Spleen (tissue), 11 donors: ENCODE results near the gene KLHDC8B. TPM values are rescaled to one million over a fixed set of nuclear protein-coding genes. Genes with fewer than 3 reads are reported as not detected.

ENCODE experiments used
- DNase-seq: peaks from one replicate; pipeline ENCODE4 v3.0.0-alpha.2; 2020
- H3K27ac ChIP-seq, 8 donors: fragments of 200-600 bp; sonication (generic) in 7 of 8; 1 replicate in 4 of 8; 2 replicates in 4 of 8; pipeline versions ENCODE4 v1.5.0 to v1.8.0; 2016 to 2021; ENCODE audit warnings: inconsistent platforms in 4 of 8, mild to moderate bottlenecking in 4 of 8, moderate library complexity in 1 of 8
- H3K27me3 ChIP-seq, 7 donors: fragments of 200-600 bp; sonication (generic) in 6 of 7; replicated peaks in 1 of 7; 1 replicate in 4 of 7; 2 replicates in 3 of 7; pipeline versions ENCODE4 v1.5.0 to v1.8.0; 2016 to 2021; ENCODE audit warnings: inconsistent platforms in 3 of 7, mild to moderate bottlenecking in 1 of 7
- H3K36me3 ChIP-seq, 6 donors: fragments of 200-600 bp; sonication (generic) in 5 of 6; 1 replicate in 4 of 6; 2 replicates in 2 of 6; pipeline versions ENCODE4 v1.5.0 to v1.8.0; 2016 to 2021; ENCODE audit warnings: inconsistent platforms in 2 of 6
- H3K4me1 ChIP-seq, 6 donors: fragments of 200-600 bp; sonication (generic) in 5 of 6; 1 replicate in 3 of 6; 2 replicates in 3 of 6; pipeline versions ENCODE4 v1.5.0 to v1.8.0; 2016 to 2021; ENCODE audit warnings: inconsistent platforms in 3 of 6
- H3K4me3 ChIP-seq, 8 donors: fragments of 200-600 bp; sonication (generic) in 7 of 8; 1 replicate in 4 of 8; 2 replicates in 4 of 8; pipeline versions ENCODE4 v1.5.0 to v1.8.0; 2016 to 2021; ENCODE audit warnings: inconsistent platforms in 4 of 8, mild to moderate bottlenecking in 4 of 8, moderate library complexity in 2 of 8
- H3K9me3 ChIP-seq, 8 donors: fragments of 200-600 bp; sonication (generic) in 7 of 8; 1 replicate in 4 of 8; 2 replicates in 4 of 8; pipeline versions ENCODE4 v1.5.0 to v1.8.0; 2016 to 2021; ENCODE audit warnings: inconsistent platforms in 4 of 8
- CTCF ChIP-seq, 11 experiments: fragments of 200-600 bp in 7 of 11; fragments of 450-650 bp in 4 of 11; sonication (generic) in 4 of 11; IDR thresholded peaks in 8 of 11; conservative IDR thresholded peaks in 3 of 11; 1 replicate in 7 of 11; 2 replicates in 4 of 11; pipeline versions ENCODE4 v1.4.0 to v1.8.0; 2016 to 2021; ENCODE audit warnings: antibody characterized with exemption in 11 of 11, inconsistent platforms in 4 of 11, mild to moderate bottlenecking in 1 of 11
- POLR2A ChIP-seq, 3 donors: fragments of 450-650 bp; IDR thresholded peaks; one replicate each; pipeline ENCODE4 v1.5.1; 2017; ENCODE audit warnings: antibody characterized with exemption in 3 of 3, mild to moderate bottlenecking in 1 of 3
- POLR2AphosphoS5 ChIP-seq, 3 donors: sonication (generic); formaldehyde crosslinking; IDR thresholded peaks; one replicate each; pipeline ENCODE4 v1.5.1; 2017; ENCODE audit warnings: antibody characterized with exemption in 3 of 3
- WGBS, 5 donors: extraction: QIAGEN DNeasy Blood & Tissue Kit in 3 of 5; methylation state at CpG; one replicate each; pipeline versions ENCODE4 v1.1.5 to v1.1.7; 2013 to 2018; 5-methylcytosine and 5-hydroxymethylcytosine counted together
- intact Hi-C: fragments of 100-400 bp; cut with DNase I; formaldehyde crosslinking; loops from one replicate; pipeline ENCODE4 v1.15.0; 2023; ENCODE audit warnings: low total_unique reads
- polyA plus RNA-seq, 3 donors: library from polyadenylated mRNA; stranded (reverse); fragments of 200-250 nt; gene quantifications; one replicate each; pipeline ENCODE4 v1.2.1, GENCODE V29; 2013
- total RNA-seq, 7 donors: library from RNA; depleted of rRNA in 3 of 7; stranded (reverse); fragments of >200 nt in 3 of 7; fragmentation: NEBNext Ultra II Directional in 4 of 7; extraction: Animal tissue kit (Norgen Biotek cat#: 25700) in 4 of 7; gene quantifications; one replicate each; pipeline versions ENCODE4 v1.1.0 to v1.2.1, GENCODE V29; 2016 to 2021
- donor health status: healthy with polysubstance abuse.
- donor health status: DM: no; HTN: no; CAD: no; lungs with moderate emphysema.
- donor health status: DM: no; HTN: no; CAD: no.
- donor health status: Bipolar disorder and iron deficiency.
- donor health status: healthy.
- donor health status: DM: no; HTN: no; CAD: no.
- donor health status: DM: yes; HTN: yes; CAD: no.

KLHDC8B gene
- total and polyA plus RNA-seq, 10 donors: 10.5 to 29.2 (median 21.4) TPM

GRCh38 chr3:49163609-49164008, 7.8 kb upstream of the KLHDC8B start:
- Histone ChIP-seq H3K36me3 (peaks cover 0 to 42% (median 29%) of the 10 kb centered on the region in 6 donors), H3K27ac (no peak overlapping the region), H3K4me3 (no peak overlapping the region), H3K4me1 (peaks cover 9 to 55% (median 32%) of the 10 kb centered on the region in 6 donors), H3K27me3 (no peaks in the 10 kb centered on the region), H3K9me3 (no peaks in the 10 kb centered on the region)
- WGBS, 5 donors: 93 to 98% (median 96%) methylated on average over 8 of the region's 8 CpGs
- intact Hi-C loops: no loop called here
- no peak for DNase-seq
- TF ChIP-seq POLR2AphosphoS5 (IDR thresholded peaks at IDR 0.05) (no peak), CTCF (IDR thresholded peaks at IDR 0.05 in 8 of 11, conservative IDR thresholded peaks at IDR 0.05 in 3 of 11) (no peak), POLR2A (IDR thresholded peaks at IDR 0.05) (no peak)

- Histone ChIP-seq H3K4me3 (peak overlapping the region; percentile 74 to 98 (median 88)), H3K27me3 (no peaks in the 10 kb centered on the region), H3K36me3 (peaks cover 0 to 42% (median 29%) of the 10 kb centered on the region in 6 donors), H3K9me3 (no peaks in the 10 kb centered on the region), H3K27ac (peak overlapping the region; percentile 82 to 95 (median 91)), H3K4me1 (peaks cover 9 to 57% (median 32%) of the 10 kb centered on the region in 6 donors)
- no peak for DNase-seq
- intact Hi-C loops: no loop called here
- no peak for TF ChIP-seq POLR2AphosphoS5 (IDR thresholded peaks at IDR 0.05)
- WGBS, 5 donors: 36 to 57% (median 46%) methylated on average over 6 of the region's 6 CpGs
Measured at GRCh38 chr3:49164983-49165720, 6.2 kb upstream of the KLHDC8B start.

GRCh38 chr3:49165771-49166751, 5.3 kb upstream of the KLHDC8B start, which contains the start of gene CCDC71:
Gene CCDC71 (minus strand): TSS chr3:49166331. CDS start chr3:49164208, 2,123 bp downstream.
- peak within 1 kb of the TSS; percentile 74 to 98 (median 88) for H3K4me3 ChIP-seq
- WGBS, 5 donors: 6 to 19% (median 7%) methylated on average over 16 to 69 of the region's 69 CpGs
- no peaks in the 10 kb centered on the region for H3K27me3 ChIP-seq
- H3K4me1 ChIP-seq: peaks cover 12 to 66% (median 40%) of the 10 kb centered on the region in 6 donors
- peak; percentile 91 for DNase-seq
- peaks cover 0 to 38% (median 29%) of the 10 kb centered on the region in 6 donors for H3K36me3 ChIP-seq
- intact Hi-C loops: no loop called here
- TF ChIP-seq CTCF (IDR thresholded peaks at IDR 0.05 in 8 of 11, conservative IDR thresholded peaks at IDR 0.05 in 3 of 11) (no peak), POLR2A (IDR thresholded peaks at IDR 0.05) (no peak), POLR2AphosphoS5 (IDR thresholded peaks at IDR 0.05) (peak; percentile 89 to 95 (median 91))
- H3K27ac ChIP-seq: peak within 1 kb of the TSS; percentile 82 to 95 (median 91)
- no peaks in the 10 kb centered on the region for H3K9me3 ChIP-seq

GRCh38 chr3:49166752-49167556, 4.4 kb upstream of the KLHDC8B start:
- intact Hi-C loops: no loop called here
- no peaks in the 10 kb centered on the region for H3K27me3 ChIP-seq
- H3K4me3 ChIP-seq: peak overlapping the region in 6 of 8 donors; percentile 74 to 98 (median 90)
- H3K4me1 ChIP-seq: peaks cover 12 to 67% (median 49%) of the 10 kb centered on the region in 6 donors
- no peak for DNase-seq
- H3K36me3 ChIP-seq: peaks cover 0 to 29% (median 20%) of the 10 kb centered on the region in 6 donors
- WGBS, 5 donors: 90 to 95% (median 92%) methylated on average over 4 to 6 of the region's 6 CpGs
- no peaks in the 10 kb centered on the region for H3K9me3 ChIP-seq
- peak overlapping the region; percentile 82 to 95 (median 91) for H3K27ac ChIP-seq
- TF ChIP-seq POLR2A (IDR thresholded peaks at IDR 0.05) (no peak), CTCF (IDR thresholded peaks at IDR 0.05 in 8 of 11, conservative IDR thresholded peaks at IDR 0.05 in 3 of 11) (no peak), POLR2AphosphoS5 (IDR thresholded peaks at IDR 0.05) (no peak)
